MCF 10A (cell line): ENCODE measurements around the gene DIAPH3. TPM values are rescaled to one million over a fixed set of nuclear protein-coding genes. Genes with fewer than 3 reads are reported as not detected.

Experiments
- BruUV-seq: library from RNA; stranded (reverse); fragments of 400-500 nt; replicated peaks from 2 replicates; lab custom pipeline; 2021; lab: Mats Ljungman, UMichigan
- CTCF ChIA-PET: fragments of 300-600 bp; sonication (Branson Sonifier 250); formaldehyde crosslinking; extraction: SDS; loops from one replicate; lab custom pipeline; 2021; ENCODE audit warnings: antibody characterized with exemption, inconsistent platforms; lab: Yijun Ruan, JAX
- POLR2A ChIA-PET: fragments of 300-600, 350-650 bp; sonication (Branson Sonifier 250); formaldehyde crosslinking; extraction: SDS; loops from one replicate; lab custom pipeline; 2020; ENCODE audit warnings: antibody characterized with exemption, inconsistent platforms; lab: Yijun Ruan, JAX
- DNase-seq: peaks from one replicate; pipeline ENCODE4 v3.0.0-alpha.2; 2018; ENCODE audit not compliant: unreplicated experiment
- H3K27ac Mint-ChIP-seq: one replicate; pipeline ENCODE4 v1.8.0; 2022; ENCODE audit warnings: mild to moderate bottlenecking, low read depth, mixed read lengths; ENCODE audit not compliant: unreplicated experiment
- H3K27me3 Mint-ChIP-seq: one replicate; pipeline ENCODE4 v1.8.0; 2022; ENCODE audit warnings: mixed read lengths; ENCODE audit not compliant: insufficient read depth, unreplicated experiment
- H3K36me3 Mint-ChIP-seq: one replicate; pipeline ENCODE4 v1.8.0; 2022; ENCODE audit warnings: mild to moderate bottlenecking, moderate library complexity, mixed read lengths; ENCODE audit not compliant: insufficient read depth, unreplicated experiment
- H3K4me1 Mint-ChIP-seq: one replicate; pipeline ENCODE4 v1.8.0; 2022; ENCODE audit warnings: mixed read lengths; ENCODE audit not compliant: insufficient read depth, unreplicated experiment
- H3K4me3 Mint-ChIP-seq: one replicate; pipeline ENCODE4 v1.8.0; 2022; ENCODE audit warnings: mild to moderate bottlenecking, moderate library complexity, mixed read lengths; ENCODE audit not compliant: unreplicated experiment
- H3K9me3 Mint-ChIP-seq: one replicate; pipeline ENCODE4 v1.8.0; 2022; ENCODE audit warnings: mixed read lengths; ENCODE audit not compliant: unreplicated experiment
- CTCF ChIP-seq: fragments of 200-600 bp; IDR thresholded peaks from one replicate; pipeline ENCODE4 v1.8.0; 2022; ENCODE audit warnings: antibody characterized with exemption, mild to moderate bottlenecking; ENCODE audit not compliant: unreplicated experiment
- intact Hi-C: fragments of 100-400 bp; cut with micrococcal nuclease; formaldehyde crosslinking; loops from 2 replicates; pipeline ENCODE4 v1.14.1; 2022
- total RNA-seq: library from RNA; stranded (reverse); gene quantifications from 2 replicates; pipeline ENCODE4 v1.2.3, GENCODE V29; 2022

The DIAPH3 gene
- total RNA-seq, 1 experiment from 2014 or later: 34.7 TPM

GRCh38 chr13:59706101-59706976, 457.4 kb downstream of the DIAPH3 start:
- CTCF ChIA-PET: interaction anchor here (0.7 to 1.9 kb wide), 4 partner anchors 24 to 200 kb away, joined by 3 to 5 read pairs (median 4); no protein-coding TSS in a partner anchor
- Mint-ChIP-seq H3K27ac (no peak overlapping the region), H3K27me3 (no peaks in the 10 kb centered on the region), H3K36me3 (peaks cover 6% of the 10 kb centered on the region), H3K4me3 (no peak overlapping the region), H3K4me1 (no peaks in the 10 kb centered on the region), H3K9me3 (no peaks in the 10 kb centered on the region)
- intact Hi-C loops: no loop called here
- DNase-seq: no peak
- POLR2A ChIA-PET: interaction anchor here (0.8 kb wide), 1 partner anchor 14 kb away, joined by 4 read pairs; no protein-coding TSS in a partner anchor
- no peak for TF ChIP-seq CTCF
- BruUV-seq: no TSS peak

- Mint-ChIP-seq H3K4me3 (no peak overlapping the region), H3K36me3 (no peaks in the 10 kb centered on the region), H3K9me3 (no peaks in the 10 kb centered on the region), H3K27me3 (no peaks in the 10 kb centered on the region), H3K27ac (no peak overlapping the region), H3K4me1 (no peaks in the 10 kb centered on the region)
- no TSS peak for BruUV-seq
- no peak for TF ChIP-seq CTCF
- no peak for DNase-seq
- POLR2A ChIA-PET: interaction anchor here (0.7 kb wide), 1 partner anchor 11 kb away, joined by 3 read pairs; no protein-coding TSS in a partner anchor
- intact Hi-C loops: no loop called here
- CTCF ChIA-PET: interaction anchor here (0.7 kb wide), 1 partner anchor 63 kb away, joined by 4 read pairs; no protein-coding TSS in a partner anchor
These were observed 461.5 kb downstream of the DIAPH3 start for GRCh38 chr13:59702269-59702668.

- no peaks in the 10 kb centered on the region for H3K4me1 Mint-ChIP-seq
- no peak for DNase-seq
- POLR2A ChIA-PET: no interaction called here
- intact Hi-C loops: no loop called here
- no peak overlapping the region for H3K4me3 Mint-ChIP-seq
- BruUV-seq: no TSS peak
- H3K36me3 Mint-ChIP-seq: peaks cover 5% of the 10 kb centered on the region
- H3K27ac Mint-ChIP-seq: no peak overlapping the region
- CTCF ChIA-PET: interaction anchor here (0.9 to 1.1 kb wide), 3 partner anchors 11 to 206 kb away, joined by 3 to 6 read pairs (median 5); no protein-coding TSS in a partner anchor
- H3K27me3 Mint-ChIP-seq: no peaks in the 10 kb centered on the region
- no peak for TF ChIP-seq CTCF
- H3K9me3 Mint-ChIP-seq: no peaks in the 10 kb centered on the region
These were observed 462.5 kb downstream of the DIAPH3 start for GRCh38 chr13:59701261-59701660.

- CTCF ChIA-PET: interaction anchor here (0.6 kb wide), 1 partner anchor 203 kb away, joined by 3 read pairs; no protein-coding TSS in a partner anchor
- H3K27ac Mint-ChIP-seq: no peak overlapping the region
- no TSS peak for BruUV-seq
These were observed 463.4 kb downstream of the DIAPH3 start for GRCh38 chr13:59700281-59700680.

More at GRCh38 chr13:59700281-59700680, 463.4 kb downstream of the DIAPH3 start:
- peaks cover 5% of the 10 kb centered on the region for H3K36me3 Mint-ChIP-seq
- no peaks in the 10 kb centered on the region for H3K9me3 Mint-ChIP-seq
- TF ChIP-seq CTCF: no peak
- H3K27me3 Mint-ChIP-seq: no peaks in the 10 kb centered on the region
- no peaks in the 10 kb centered on the region for H3K4me1 Mint-ChIP-seq
- H3K4me3 Mint-ChIP-seq: no peak overlapping the region
- no peak for DNase-seq
- POLR2A ChIA-PET: no interaction called here
- intact Hi-C loops: no loop called here
